H1 (cell line): ENCODE data around the gene SRPK3. TPM values are rescaled to one million over a fixed set of nuclear protein-coding genes. Genes with fewer than 3 reads are reported as not detected.

Experiments
- CHD1 ChIP-seq: IDR thresholded peaks from 2 replicates; pipeline ENCODE4 v1.6.1; 2012; ENCODE audit warnings: low read depth, low read length, improper control_type of control experiment
- EP300 ChIP-seq, 2 experiments: IDR thresholded peaks; 1 replicate in 1 of 2; 2 replicates in 1 of 2; pipeline ENCODE4 v1.6.1; 2011 to 2012; ENCODE audit warnings: low read depth in 2 of 2, low read length in 2 of 2, mild to moderate bottlenecking in 2 of 2, borderline replicate concordance in 1 of 2, inconsistent platforms in 1 of 2, moderate library complexity in 1 of 2
- JUND ChIP-seq: IDR thresholded peaks from 2 replicates; pipeline ENCODE4 v1.6.1; 2011; ENCODE audit warnings: mild to moderate bottlenecking, improper control_type of control experiment, low read length
- NANOG ChIP-seq: IDR thresholded peaks from 2 replicates; pipeline ENCODE4 v1.6.1; 2011; ENCODE audit warnings: low read length, low read depth, mild to moderate bottlenecking, inconsistent platforms; ENCODE audit not compliant: insufficient read depth, poor library complexity, severe bottlenecking
- NRF1 ChIP-seq: IDR thresholded peaks from 2 replicates; pipeline ENCODE4 v1.6.1; 2011; ENCODE audit warnings: mild to moderate bottlenecking, low read depth, low read length, improper control_type of control experiment
- SP4 ChIP-seq: IDR thresholded peaks from 2 replicates; pipeline ENCODE4 v1.6.1; 2012; ENCODE audit warnings: low read length, inconsistent platforms
- YY1 ChIP-seq: IDR thresholded peaks from 2 replicates; pipeline ENCODE4 v1.6.1; 2011; ENCODE audit warnings: low read depth, mild to moderate bottlenecking, low read length
- polyA plus RNA-seq, 7 experiments: library from polyadenylated mRNA; depleted of rRNA in 3 of 7; stranded (reverse) in 5 of 7; unstranded in 2 of 7; fragments of >200 nt in 5 of 7; fragments of 200-250 nt in 2 of 7; gene quantifications; 1 replicate in 5 of 7; 2 replicates in 1 of 7; 4 replicates in 1 of 7; pipeline versions ENCODE4 v1.2.1 to v1.2.3, GENCODE V29; 2011 to 2013; ENCODE audit warnings: missing spikeins in 2 of 7, mixed read lengths in 2 of 7
- total RNA-seq: library from RNA; stranded (reverse); fragmentation: NEBNext Ultra II Directional; extraction: Animal tissue kit (Norgen Biotek cat#: 25700); gene quantifications from 2 replicates; pipeline ENCODE4 v1.2.1, GENCODE V29; 2021
- TF ChIP-seq, protein P1 (sequence below), 3 experiments: IDR thresholded peaks; 1 replicate in 2 of 3; 2 replicates in 1 of 3; pipeline versions ENCODE4 v1.5.1 to v1.6.1; 2011; ENCODE audit warnings: low read length in 3 of 3, mild to moderate bottlenecking in 3 of 3, inconsistent platforms in 2 of 3, low read depth in 1 of 3, moderate library complexity in 1 of 3; ENCODE audit not compliant: insufficient read depth in 1 of 3; ENCODE audit errors: control extremely low read depth in 1 of 3

The SRPK3 gene
- total and polyA plus RNA-seq, 2 of the 8 experiments (the other 6 are each of a cell fraction or from before 2014, with no cell fraction given): not detected

GRCh38 chrX:153783378-153784013, 2.7 kb downstream of the SRPK3 start (continued):
- TF ChIP-seq, protein P1, sequence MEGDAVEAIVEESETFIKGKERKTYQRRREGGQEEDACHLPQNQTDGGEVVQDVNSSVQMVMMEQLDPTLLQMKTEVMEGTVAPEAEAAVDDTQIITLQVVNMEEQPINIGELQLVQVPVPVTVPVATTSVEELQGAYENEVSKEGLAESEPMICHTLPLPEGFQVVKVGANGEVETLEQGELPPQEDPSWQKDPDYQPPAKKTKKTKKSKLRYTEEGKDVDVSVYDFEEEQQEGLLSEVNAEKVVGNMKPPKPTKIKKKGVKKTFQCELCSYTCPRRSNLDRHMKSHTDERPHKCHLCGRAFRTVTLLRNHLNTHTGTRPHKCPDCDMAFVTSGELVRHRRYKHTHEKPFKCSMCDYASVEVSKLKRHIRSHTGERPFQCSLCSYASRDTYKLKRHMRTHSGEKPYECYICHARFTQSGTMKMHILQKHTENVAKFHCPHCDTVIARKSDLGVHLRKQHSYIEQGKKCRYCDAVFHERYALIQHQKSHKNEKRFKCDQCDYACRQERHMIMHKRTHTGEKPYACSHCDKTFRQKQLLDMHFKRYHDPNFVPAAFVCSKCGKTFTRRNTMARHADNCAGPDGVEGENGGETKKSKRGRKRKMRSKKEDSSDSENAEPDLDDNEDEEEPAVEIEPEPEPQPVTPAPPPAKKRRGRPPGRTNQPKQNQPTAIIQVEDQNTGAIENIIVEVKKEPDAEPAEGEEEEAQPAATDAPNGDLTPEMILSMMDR (IDR thresholded peaks at IDR 0.05; ENCODE audit: control extremely low read depth in 1 of 3, insufficient read depth in 1 of 3, low read depth in 1 of 3, low read length in 3 of 3): no peak
- TF ChIP-seq YY1 (no peak), CHD1 (no peak), SP4 (no peak), NRF1 (no peak), JUND (no peak), NANOG (no peak), EP300 (IDR thresholded peaks at IDR 0.05; ENCODE audit: borderline replicate concordance in 1 of 2, low read depth in 2 of 2, low read length in 2 of 2) (no peak)
